H1 (cell line): ENCODE results near the gene UHRF2. TPM values are rescaled to one million over a fixed set of nuclear protein-coding genes. Genes with fewer than 3 reads are reported as not detected.
A peak's percentile ranks its signal among the peaks of the same experiment; 100 is the strongest.

Source experiments
- CREB1 ChIP-seq: IDR thresholded peaks from 2 replicates; pipeline ENCODE4 v1.6.1; 2012; ENCODE audit warnings: inconsistent platforms
- SRF ChIP-seq: IDR thresholded peaks from 2 replicates; pipeline ENCODE4 v1.6.1; 2011; ENCODE audit warnings: mild to moderate bottlenecking, low read depth, low read length, moderate library complexity
- polyA plus RNA-seq, 7 experiments: library from polyadenylated mRNA; depleted of rRNA in 3 of 7; stranded (reverse) in 5 of 7; unstranded in 2 of 7; fragments of >200 nt in 5 of 7; fragments of 200-250 nt in 2 of 7; gene quantifications; 1 replicate in 5 of 7; 2 replicates in 1 of 7; 4 replicates in 1 of 7; pipeline versions ENCODE4 v1.2.1 to v1.2.3, GENCODE V29; 2011 to 2013; ENCODE audit warnings: missing spikeins in 2 of 7, mixed read lengths in 2 of 7
- total RNA-seq: library from RNA; stranded (reverse); fragmentation: NEBNext Ultra II Directional; extraction: Animal tissue kit (Norgen Biotek cat#: 25700); gene quantifications from 2 replicates; pipeline ENCODE4 v1.2.1, GENCODE V29; 2021

Gene UHRF2
- total and polyA plus RNA-seq, 2 of the 8 experiments (the other 6 are each of a cell fraction or from before 2014, with no cell fraction given) = 31.8 to 48.0 TPM

GRCh38 chr9:6412487-6413364 lies at the start of gene UHRF2 (continued):
- TF ChIP-seq CREB1 (peak; percentile 12; the same call in 1 of the 2 replicates), SRF (no peak)
